Suprapubic skin (tissue), 3 donors: ENCODE measurements around the gene TSC22D1.
A peak's percentile ranks its signal among the peaks of the same experiment; 100 is the strongest.

Experiments
- POLR2A ChIP-seq, 2 donors: fragments of 450-650 bp; IDR thresholded peaks; one replicate each; pipeline ENCODE4 v1.6.1; 2017; ENCODE audit warnings: antibody characterized with exemption in 2 of 2, mild to moderate bottlenecking in 2 of 2, moderate library complexity in 2 of 2
- TF ChIP-seq, protein P1 (sequence below), 2 donors: fragments of 200-600 bp in 1 of 2; fragments of 450-650 bp in 1 of 2; sonication (generic) in 1 of 2; IDR thresholded peaks; one replicate each; pipeline ENCODE4 v1.5.1; 2016 to 2019; ENCODE audit warnings: antibody characterized with exemption in 2 of 2, mild to moderate bottlenecking in 1 of 2, moderate library complexity in 1 of 2

DNA sequence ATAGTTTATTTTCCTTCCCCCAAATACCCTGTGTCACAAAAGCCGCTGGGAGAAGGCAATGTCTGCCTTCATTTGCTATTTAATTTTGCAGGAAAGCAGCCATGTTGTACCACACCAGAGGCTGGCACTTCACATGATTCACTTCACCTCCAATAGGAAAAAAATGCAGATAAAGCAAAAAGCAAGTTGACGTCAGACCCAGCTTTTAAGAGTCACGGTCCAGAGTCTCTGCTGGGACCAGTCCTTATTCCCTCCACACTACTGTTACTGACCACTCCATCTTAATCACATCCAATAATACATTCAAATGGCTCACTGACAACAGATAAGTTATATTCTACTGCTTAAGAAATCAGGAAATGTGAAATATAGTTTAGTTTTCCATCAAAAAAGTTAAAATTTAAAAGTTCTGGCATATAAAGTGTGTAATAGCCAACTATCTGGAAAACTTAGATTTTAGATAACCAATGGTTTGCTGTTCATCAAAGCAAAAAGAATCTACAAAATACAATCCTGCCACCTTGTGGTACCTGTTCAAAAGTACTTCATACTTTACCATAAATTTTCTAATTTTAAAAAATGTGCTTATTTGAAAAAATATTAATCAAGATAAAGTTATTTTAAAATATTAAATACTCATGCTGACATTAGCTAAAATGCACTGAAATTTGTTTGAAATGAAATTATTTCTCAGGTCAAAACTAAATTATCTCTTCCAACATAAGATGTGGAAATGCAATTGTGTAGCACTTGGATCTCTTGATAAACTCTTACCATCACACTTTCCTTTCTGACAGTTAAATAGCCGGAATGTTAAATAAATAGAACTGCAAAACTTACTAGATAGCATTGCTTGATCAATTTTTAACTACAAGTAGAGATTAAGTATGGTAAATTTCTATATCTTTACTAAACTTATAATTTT is 105.2 kb downstream of the TSC22D1 start:
- TF ChIP-seq POLR2A (IDR thresholded peaks at IDR 0.05) = no peak
- TF ChIP-seq, protein P1, sequence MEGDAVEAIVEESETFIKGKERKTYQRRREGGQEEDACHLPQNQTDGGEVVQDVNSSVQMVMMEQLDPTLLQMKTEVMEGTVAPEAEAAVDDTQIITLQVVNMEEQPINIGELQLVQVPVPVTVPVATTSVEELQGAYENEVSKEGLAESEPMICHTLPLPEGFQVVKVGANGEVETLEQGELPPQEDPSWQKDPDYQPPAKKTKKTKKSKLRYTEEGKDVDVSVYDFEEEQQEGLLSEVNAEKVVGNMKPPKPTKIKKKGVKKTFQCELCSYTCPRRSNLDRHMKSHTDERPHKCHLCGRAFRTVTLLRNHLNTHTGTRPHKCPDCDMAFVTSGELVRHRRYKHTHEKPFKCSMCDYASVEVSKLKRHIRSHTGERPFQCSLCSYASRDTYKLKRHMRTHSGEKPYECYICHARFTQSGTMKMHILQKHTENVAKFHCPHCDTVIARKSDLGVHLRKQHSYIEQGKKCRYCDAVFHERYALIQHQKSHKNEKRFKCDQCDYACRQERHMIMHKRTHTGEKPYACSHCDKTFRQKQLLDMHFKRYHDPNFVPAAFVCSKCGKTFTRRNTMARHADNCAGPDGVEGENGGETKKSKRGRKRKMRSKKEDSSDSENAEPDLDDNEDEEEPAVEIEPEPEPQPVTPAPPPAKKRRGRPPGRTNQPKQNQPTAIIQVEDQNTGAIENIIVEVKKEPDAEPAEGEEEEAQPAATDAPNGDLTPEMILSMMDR (IDR thresholded peaks at IDR 0.05) = peak in 1 of 2 donors; percentile 34
